Measurements from ENCODE around the gene VEGFC. TPM values are rescaled to one million over a fixed set of nuclear protein-coding genes. Genes with fewer than 3 reads are reported as not detected.

Gene VEGFC
- total RNA-seq, 2 donors from 2014 or later, result not detected

DNA sequence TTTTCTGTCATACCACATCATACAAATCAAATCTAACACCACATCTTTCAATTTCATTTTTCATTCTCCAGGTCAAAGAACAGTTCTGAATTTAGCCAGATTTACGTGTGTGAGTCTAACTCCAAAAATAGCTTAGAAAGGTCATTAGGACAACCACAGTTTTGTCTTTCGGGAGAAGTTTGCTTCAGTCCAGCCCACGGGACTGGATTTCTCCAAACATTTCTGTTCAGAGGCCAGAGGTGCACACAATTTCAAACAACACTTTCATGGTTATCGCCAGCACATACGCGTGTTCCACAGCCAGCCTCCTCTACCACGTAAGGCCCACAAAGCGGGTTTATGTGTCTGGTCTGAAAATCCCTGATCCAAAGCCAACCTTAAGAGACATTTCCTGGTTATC lies 65.9 kb downstream of the VEGFC start:
- Mint-ChIP-seq H3K4me3 (no peak overlapping the region), H3K9me3 (no peaks in the 10 kb centered on the region), H3K36me3 (ENCODE audit: low read depth) (no peaks in the 10 kb centered on the region), H3K27me3 (no peaks in the 10 kb centered on the region), H3K4me1 (no peaks in the 10 kb centered on the region), H3K27ac (no peak overlapping the region)
- ATAC-seq (replicated peaks), result no peak

DNA sequence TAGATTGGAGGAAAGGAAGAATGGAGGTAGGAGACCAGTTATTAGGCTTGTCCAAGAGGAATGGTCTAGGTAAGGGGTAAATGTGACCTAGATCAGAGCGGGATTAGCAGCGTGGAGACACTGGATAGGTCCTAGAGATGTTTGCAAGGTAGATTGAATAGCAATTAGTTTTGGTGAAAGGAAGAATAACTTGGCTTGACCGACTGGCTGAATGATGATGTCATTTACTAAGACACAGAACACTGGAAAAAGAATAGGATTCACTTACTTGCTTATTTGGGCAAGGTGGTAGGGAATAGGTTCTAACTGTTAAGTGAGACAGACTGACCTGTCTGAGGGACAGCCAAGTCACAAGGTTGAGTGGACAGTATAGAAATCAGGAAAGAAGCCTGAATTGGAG lies 71.3 kb downstream of the VEGFC start:
- Mint-ChIP-seq H3K4me1 (no peaks in the 10 kb centered on the region), H3K36me3 (ENCODE audit: low read depth) (no peaks in the 10 kb centered on the region), H3K9me3 (no peaks in the 10 kb centered on the region), H3K27me3 (no peaks in the 10 kb centered on the region), H3K27ac (no peak overlapping the region), H3K4me3 (no peak overlapping the region)
- ATAC-seq (replicated peaks), result no peak

DNA sequence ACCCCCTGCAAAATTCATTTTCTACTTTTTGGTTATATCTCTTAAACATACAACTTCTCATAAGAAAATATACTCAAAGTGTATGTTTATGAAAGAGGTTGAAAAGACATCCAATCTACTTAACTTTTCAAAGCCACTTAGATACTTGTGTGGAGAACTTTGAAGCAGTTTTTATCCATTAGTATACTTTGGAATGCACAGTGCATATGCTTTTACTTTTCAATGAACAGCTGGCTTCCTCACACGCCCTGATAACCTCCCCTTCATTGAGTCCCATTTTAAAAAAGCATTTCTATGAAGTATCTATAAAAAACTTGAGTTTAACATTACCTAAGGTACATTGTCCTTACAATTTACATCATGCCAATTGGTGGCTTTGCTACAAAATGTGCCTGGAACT lies 73.8 kb downstream of the VEGFC start:
- Mint-ChIP-seq H3K27me3 (no peaks in the 10 kb centered on the region), H3K4me3 (no peak overlapping the region), H3K36me3 (ENCODE audit: low read depth) (no peaks in the 10 kb centered on the region), H3K4me1 (no peaks in the 10 kb centered on the region), H3K9me3 (no peaks in the 10 kb centered on the region), H3K27ac (no peak overlapping the region)
- ATAC-seq (replicated peaks), result no peak

DNA sequence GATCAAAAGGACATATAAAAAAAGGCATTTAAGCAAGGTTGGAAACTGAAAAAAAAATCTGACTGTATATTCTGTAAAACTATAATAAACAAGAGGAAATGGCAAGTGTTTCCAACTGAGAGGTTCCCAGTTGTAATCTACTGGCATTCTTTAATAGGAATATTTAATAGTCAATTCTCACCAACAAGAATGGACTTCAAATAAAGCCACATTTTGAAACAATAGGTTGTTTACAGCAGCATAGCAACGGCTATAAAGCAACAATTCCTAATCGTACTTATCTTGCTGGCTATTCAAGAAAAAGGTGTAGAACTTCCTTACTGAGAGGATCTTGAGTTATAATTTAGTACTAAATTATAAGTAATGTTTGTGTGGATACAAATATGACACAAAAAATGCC lies 75.5 kb downstream of the VEGFC start:
- Mint-ChIP-seq H3K27me3 (no peaks in the 10 kb centered on the region), H3K4me3 (no peak overlapping the region), H3K27ac (no peak overlapping the region), H3K36me3 (ENCODE audit: low read depth) (no peaks in the 10 kb centered on the region), H3K4me1 (no peaks in the 10 kb centered on the region), H3K9me3 (no peaks in the 10 kb centered on the region)
- no peak for ATAC-seq (replicated peaks)

DNA sequence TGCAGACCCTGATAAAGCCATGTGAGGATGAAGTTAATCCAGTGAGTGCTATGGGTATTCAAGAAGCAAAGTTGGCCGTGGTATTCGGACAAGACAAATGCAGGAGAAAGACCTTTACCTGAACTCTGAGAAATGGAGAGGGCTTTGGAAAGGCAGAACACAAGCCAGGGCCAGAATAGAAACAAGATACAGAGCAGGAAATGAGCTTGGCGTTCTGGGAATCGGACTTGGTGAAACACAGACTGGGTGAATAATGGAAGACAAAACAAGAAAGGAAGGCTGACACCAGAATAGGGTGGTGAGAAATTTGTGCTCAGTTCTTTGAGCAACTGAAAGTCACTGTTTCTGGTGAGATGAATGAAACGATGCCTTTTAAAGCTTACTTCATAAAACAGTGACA lies 83.3 kb downstream of the VEGFC start:
- no peak overlapping the region for H3K27ac Mint-ChIP-seq
- H3K27me3 Mint-ChIP-seq, result no peaks in the 10 kb centered on the region
- H3K9me3 Mint-ChIP-seq, result no peaks in the 10 kb centered on the region
- no peak overlapping the region for H3K4me3 Mint-ChIP-seq
- no peaks in the 10 kb centered on the region for H3K4me1 Mint-ChIP-seq
- H3K36me3 Mint-ChIP-seq (ENCODE audit: low read depth), result no peaks in the 10 kb centered on the region
- ATAC-seq (replicated peaks), result no peak

DNA sequence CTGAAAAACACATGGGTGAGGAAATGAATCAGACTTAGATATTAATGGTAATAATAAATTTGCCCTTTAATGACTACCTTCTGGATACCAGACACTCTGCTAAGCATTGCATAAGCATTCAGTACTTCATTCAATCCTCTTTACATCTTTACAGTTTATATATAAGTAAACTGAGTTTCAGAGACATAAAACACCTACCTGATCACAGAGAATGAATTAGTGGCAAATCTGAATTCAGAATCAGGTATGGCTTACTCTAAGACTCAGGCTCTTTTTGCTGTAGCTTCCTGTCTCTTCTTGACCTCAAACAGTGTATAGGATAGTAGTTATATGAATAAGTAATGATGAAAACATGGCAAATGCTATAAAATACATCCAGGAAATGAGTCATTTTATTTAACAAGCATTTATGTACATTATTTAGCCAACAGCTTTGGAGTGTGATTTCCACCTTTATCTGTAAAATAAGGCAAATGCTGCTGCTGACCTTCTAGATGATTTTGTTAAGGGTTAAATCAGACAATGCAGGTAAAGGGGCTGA lies 83.9 kb downstream of the VEGFC start:
- no peak overlapping the region for H3K27ac Mint-ChIP-seq
- no peak for ATAC-seq (replicated peaks)
- no peaks in the 10 kb centered on the region for H3K36me3 Mint-ChIP-seq (ENCODE audit: low read depth)
- no peaks in the 10 kb centered on the region for H3K9me3 Mint-ChIP-seq
- H3K27me3 Mint-ChIP-seq, result no peaks in the 10 kb centered on the region
- no peaks in the 10 kb centered on the region for H3K4me1 Mint-ChIP-seq
- H3K4me3 Mint-ChIP-seq, result no peak overlapping the region

DNA sequence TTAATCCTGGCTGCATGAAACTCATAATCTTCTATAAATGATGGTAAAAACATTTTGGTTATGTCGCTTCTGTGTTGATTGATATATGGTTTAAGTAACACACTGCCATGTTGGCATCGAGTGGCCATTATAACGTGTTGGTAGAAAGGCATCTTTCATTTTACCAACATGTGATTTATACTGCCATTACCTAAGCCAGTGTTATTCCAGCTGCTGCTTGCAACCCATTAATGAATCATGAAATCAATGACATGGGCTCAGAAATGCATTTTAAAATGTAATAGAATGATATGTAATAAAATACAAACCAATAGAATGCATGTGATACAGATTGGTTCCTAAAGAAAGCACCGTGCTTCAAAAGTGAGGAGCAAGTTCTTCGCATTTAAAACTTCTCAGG lies 102.0 kb downstream of the VEGFC start:
- H3K36me3 Mint-ChIP-seq (ENCODE audit: low read depth), result no peaks in the 10 kb centered on the region
- H3K27ac Mint-ChIP-seq, result no peak overlapping the region
- peaks cover 3% of the 10 kb centered on the region for H3K9me3 Mint-ChIP-seq
- H3K4me3 Mint-ChIP-seq, result no peak overlapping the region
- no peak for ATAC-seq (replicated peaks)
- H3K4me1 Mint-ChIP-seq, result no peaks in the 10 kb centered on the region
- no peaks in the 10 kb centered on the region for H3K27me3 Mint-ChIP-seq

DNA sequence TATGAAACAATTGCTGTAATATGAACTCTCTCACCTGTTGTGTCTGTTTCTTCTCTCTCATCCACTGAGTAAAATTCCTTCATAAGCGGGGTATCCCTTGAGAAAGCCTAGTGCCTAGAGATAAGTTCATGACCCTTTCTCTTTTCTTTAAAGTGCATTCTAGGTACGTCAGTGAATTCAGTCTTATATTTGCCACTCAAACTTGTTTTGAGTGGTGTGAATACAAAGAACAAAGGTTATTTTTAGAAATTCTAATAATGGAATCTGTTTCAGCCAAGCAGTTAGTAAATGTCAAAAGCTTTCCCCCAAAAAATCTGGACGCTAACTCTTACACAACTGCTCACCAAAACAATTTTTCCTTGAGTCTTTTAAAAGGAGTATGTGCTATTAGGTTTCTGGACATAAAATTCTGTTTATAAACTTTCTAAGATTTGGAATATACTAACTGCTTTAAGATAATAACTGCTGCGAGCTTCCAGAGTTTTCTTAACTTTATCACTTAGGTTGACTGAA lies 112.0 kb downstream of the VEGFC start:
- H3K4me3 Mint-ChIP-seq, result no peak overlapping the region
- no peak for ATAC-seq (replicated peaks)
- peaks cover 4% of the 10 kb centered on the region for H3K9me3 Mint-ChIP-seq
- H3K27ac Mint-ChIP-seq, result no peak overlapping the region
- H3K4me1 Mint-ChIP-seq, result no peaks in the 10 kb centered on the region
- no peaks in the 10 kb centered on the region for H3K27me3 Mint-ChIP-seq
- no peaks in the 10 kb centered on the region for H3K36me3 Mint-ChIP-seq (ENCODE audit: low read depth)

DNA sequence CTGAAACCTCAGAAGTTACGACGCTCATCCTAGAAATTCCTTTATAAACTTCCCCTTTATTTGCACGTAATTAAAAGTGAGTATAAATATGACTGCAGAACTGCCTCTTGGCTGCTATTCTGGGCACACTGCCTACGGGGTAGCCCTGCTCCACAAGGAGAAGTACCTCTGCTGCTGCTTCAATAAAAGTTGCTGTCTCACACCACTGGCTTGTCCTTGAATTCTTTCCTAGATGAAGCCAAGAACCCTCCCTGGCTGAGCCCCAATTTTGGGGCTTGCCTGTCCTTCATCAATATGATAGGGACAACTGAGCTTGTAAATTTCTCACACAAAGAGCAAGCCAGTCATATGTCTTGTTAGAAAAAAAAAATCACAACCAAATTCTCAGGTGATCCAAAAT lies 115.8 kb downstream of the VEGFC start:
- Mint-ChIP-seq H3K27me3 (no peaks in the 10 kb centered on the region), H3K4me3 (no peak overlapping the region), H3K4me1 (no peaks in the 10 kb centered on the region), H3K36me3 (ENCODE audit: low read depth) (no peaks in the 10 kb centered on the region), H3K9me3 (peaks cover 4% of the 10 kb centered on the region), H3K27ac (no peak overlapping the region)
- no peak for ATAC-seq (replicated peaks)

DNA sequence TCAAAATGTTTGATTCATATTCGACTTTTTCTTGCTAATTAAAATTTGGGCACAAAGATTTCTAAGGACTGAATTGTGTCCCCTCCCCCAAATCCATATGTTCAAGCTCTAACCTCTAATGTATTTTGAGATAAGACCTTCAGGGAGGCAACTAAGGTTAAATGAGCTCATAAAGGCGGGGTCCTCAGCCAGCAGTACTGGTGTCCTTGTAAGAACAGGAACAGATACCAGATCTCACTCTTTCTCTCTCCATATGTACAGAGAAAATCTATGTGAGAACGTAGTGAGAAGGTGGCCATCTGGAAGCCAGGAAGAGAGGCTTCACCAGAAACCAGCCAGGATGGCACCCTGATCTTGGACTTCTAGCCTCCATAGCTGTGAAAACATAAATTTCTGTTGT lies 116.9 kb downstream of the VEGFC start:
- ATAC-seq (replicated peaks), result no peak
- H3K4me3 Mint-ChIP-seq, result no peak overlapping the region
- no peaks in the 10 kb centered on the region for H3K36me3 Mint-ChIP-seq (ENCODE audit: low read depth)
- no peak overlapping the region for H3K27ac Mint-ChIP-seq
- H3K27me3 Mint-ChIP-seq, result no peaks in the 10 kb centered on the region
- H3K9me3 Mint-ChIP-seq, result peaks cover 4% of the 10 kb centered on the region
- no peaks in the 10 kb centered on the region for H3K4me1 Mint-ChIP-seq

DNA sequence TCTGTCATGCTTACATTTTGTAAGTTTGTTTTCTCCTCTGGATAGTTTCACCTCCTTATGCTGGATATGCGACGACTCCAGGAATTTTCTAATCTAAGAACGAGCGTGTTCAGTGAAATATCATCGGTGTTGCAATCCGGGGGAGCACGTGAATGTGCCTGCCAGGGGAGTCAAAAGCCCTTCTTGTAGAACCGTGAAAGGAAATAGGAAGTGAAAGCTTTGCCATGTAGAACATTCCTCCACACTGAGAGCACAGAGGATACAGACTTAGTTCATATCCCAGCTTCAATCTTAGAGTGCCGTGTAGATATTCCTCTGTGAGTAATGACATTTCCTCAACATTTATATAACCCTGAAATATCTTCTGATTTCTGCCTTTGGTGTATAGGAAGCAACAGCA lies 121.2 kb downstream of the VEGFC start:
- Mint-ChIP-seq H3K27me3 (no peaks in the 10 kb centered on the region), H3K36me3 (ENCODE audit: low read depth) (no peaks in the 10 kb centered on the region), H3K9me3 (no peaks in the 10 kb centered on the region), H3K27ac (no peak overlapping the region), H3K4me1 (no peaks in the 10 kb centered on the region), H3K4me3 (no peak overlapping the region)
- no peak for ATAC-seq (replicated peaks)

DNA sequence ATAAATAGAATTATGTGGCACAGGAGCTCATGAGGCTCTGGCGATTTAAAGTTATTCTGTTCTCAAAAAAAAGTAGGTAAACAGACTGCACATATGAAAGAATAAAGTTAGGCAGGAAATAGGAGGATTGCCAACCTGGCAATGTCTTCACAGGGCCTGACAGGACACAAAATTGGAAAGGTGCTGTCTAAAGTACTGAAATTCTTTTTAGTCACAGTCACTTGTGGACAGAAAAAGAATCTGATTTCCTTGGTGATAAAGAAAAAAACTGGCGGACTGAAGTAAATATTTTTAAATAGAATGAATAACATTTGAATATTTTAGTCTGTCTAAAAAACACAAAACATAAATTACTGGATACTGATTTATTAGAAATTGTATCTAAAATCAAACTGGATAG lies 124.4 kb downstream of the VEGFC start:
- H3K27ac Mint-ChIP-seq, result no peak overlapping the region
- no peaks in the 10 kb centered on the region for H3K36me3 Mint-ChIP-seq (ENCODE audit: low read depth)
- H3K27me3 Mint-ChIP-seq, result no peaks in the 10 kb centered on the region
- no peaks in the 10 kb centered on the region for H3K4me1 Mint-ChIP-seq
- ATAC-seq (replicated peaks), result no peak
- H3K9me3 Mint-ChIP-seq, result no peaks in the 10 kb centered on the region
- H3K4me3 Mint-ChIP-seq, result no peak overlapping the region

DNA sequence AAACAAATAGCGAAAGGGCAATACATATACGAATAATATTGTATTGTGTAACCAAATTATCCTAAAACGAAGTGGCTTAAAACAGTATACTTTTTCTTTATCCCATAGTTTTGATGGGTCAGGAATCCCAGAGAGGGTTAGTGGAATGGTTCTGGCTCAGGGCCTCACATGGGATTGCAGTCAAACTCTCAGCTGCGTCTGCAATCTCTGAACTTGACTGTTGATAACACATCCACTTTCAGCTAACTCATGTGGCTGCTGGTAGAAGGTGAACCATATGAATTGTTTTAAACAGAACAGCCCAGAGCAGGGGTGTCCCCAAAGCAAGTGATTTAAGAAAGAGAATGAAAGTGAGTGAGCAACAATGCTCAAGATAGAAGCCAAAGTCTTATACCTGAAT lies 127.8 kb downstream of the VEGFC start:
- peaks cover 4% of the 10 kb centered on the region for H3K9me3 Mint-ChIP-seq
- no peaks in the 10 kb centered on the region for H3K4me1 Mint-ChIP-seq

DNA sequence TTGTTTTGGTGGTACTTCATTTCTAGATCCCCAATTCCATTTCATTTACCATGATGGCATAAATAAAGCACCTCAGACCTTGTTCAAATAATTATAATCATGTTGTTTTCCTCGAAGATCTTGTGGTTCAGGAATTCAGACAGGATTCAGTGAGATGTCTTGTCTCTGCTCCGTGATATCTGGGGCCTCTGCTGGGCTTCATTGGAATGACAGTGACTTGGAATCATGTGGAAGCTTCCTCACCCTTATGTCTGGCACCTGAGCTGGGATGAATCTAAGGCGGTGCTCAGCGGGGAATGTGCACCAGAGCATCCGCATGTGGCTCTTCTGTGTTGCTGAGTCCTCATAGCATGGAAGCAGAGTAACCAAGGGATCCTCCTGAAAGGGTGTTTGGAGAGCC lies 132.2 kb downstream of the VEGFC start:
- no peak overlapping the region for H3K4me3 Mint-ChIP-seq
- peaks cover 7% of the 10 kb centered on the region for H3K9me3 Mint-ChIP-seq
- no peak for ATAC-seq (replicated peaks)
- H3K36me3 Mint-ChIP-seq (ENCODE audit: low read depth), result no peaks in the 10 kb centered on the region
- no peaks in the 10 kb centered on the region for H3K4me1 Mint-ChIP-seq
- no peak overlapping the region for H3K27ac Mint-ChIP-seq
- peaks cover 3% of the 10 kb centered on the region for H3K27me3 Mint-ChIP-seq

More for the DNA sequence above, 127.8 kb downstream of the VEGFC start:
- no peak overlapping the region for H3K27ac Mint-ChIP-seq
- H3K4me3 Mint-ChIP-seq, result no peak overlapping the region
- peaks cover 3% of the 10 kb centered on the region for H3K27me3 Mint-ChIP-seq
- no peak for ATAC-seq (replicated peaks)
- H3K36me3 Mint-ChIP-seq (ENCODE audit: low read depth), result no peaks in the 10 kb centered on the region

DNA sequence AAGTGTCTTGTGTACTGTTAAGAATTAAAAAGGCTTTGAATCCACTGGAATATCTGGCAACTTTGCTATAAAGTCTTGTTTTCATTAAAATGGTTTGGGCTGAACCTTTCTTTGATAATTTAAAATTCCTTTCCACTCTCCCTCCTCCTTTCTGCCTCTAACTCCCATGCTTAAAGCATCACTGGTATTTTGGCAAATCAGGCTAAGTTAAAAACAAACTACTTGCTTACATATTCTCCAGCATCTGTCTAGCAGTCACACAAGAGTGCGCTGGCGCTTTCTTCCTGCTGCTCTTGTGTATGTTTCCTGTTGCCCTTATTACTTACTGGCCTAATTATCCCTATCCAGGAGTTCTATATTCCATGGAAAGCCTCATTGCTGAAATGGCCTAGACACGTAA lies 136.6 kb downstream of the VEGFC start:
- peaks cover 3% of the 10 kb centered on the region for H3K27me3 Mint-ChIP-seq
- H3K4me3 Mint-ChIP-seq, result no peak overlapping the region
- no peak for ATAC-seq (replicated peaks)
- no peak overlapping the region for H3K27ac Mint-ChIP-seq
- H3K4me1 Mint-ChIP-seq, result no peaks in the 10 kb centered on the region
- H3K36me3 Mint-ChIP-seq (ENCODE audit: low read depth), result no peaks in the 10 kb centered on the region
- H3K9me3 Mint-ChIP-seq, result peaks cover 7% of the 10 kb centered on the region

DNA sequence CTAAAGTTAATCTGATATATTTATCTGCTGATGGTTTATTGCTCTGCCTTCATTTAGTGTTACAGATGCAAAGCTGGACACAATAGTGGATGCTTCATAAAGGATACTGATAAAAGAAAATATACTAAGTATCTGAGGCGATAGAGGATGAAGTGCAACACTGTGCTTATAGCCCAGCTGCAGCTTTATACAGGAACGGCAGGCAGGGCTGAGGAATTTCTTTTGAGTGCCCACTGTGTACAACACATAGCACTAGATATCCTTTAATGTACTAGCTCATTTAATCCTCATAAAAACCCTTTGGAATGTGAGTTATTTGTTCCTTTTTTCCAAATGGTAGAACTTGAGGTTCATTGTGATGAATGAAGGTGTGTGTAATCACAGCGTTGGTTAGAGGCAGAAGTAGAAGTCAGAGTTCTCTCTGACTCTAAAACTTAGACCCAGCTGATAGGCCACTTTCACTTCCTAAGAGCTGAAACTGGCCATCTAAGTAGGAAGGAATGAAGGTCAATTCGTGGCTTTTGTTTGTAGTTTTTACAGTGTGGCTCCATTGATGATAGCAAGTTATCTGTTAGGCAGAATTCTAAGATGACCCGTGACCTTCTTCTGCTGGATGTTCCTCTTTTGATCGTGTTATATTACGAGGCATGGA lies 138.0 kb downstream of the VEGFC start:
- Mint-ChIP-seq H3K27me3 (no peaks in the 10 kb centered on the region), H3K4me3 (no peak overlapping the region), H3K4me1 (no peaks in the 10 kb centered on the region), H3K9me3 (peaks cover 4% of the 10 kb centered on the region), H3K27ac (no peak overlapping the region), H3K36me3 (ENCODE audit: low read depth) (no peaks in the 10 kb centered on the region)
- ATAC-seq (replicated peaks), result no peak

All from activated T-helper 17 cell treated with anti-CD3 and anti-CD28 coated beads, Interleukin-2, amount 50 U/mL, for 72 hours (primary cell).